Activated CD8-positive, alpha-beta T cell treated with anti-CD3 and anti-CD28 coated beads for 36 hours (primary cell): Measurements from ENCODE around the gene FOXO6. TPM values are rescaled to one million over a fixed set of nuclear protein-coding genes. Genes with fewer than 3 reads are reported as not detected.

Experiments
- ATAC-seq: fragments of 200-7000 bp; cut with Tn5 transposase; one replicate; pipeline ENCODE4 v1.10.0; 2021; ENCODE audit warnings: mild to moderate bottlenecking, moderate library complexity
- CTCF ChIA-PET: fragments of 350-600 bp; sonication (Branson Sonifier 250); formaldehyde crosslinking; loops from one replicate; lab custom pipeline; 2021; ENCODE audit warnings: antibody characterized with exemption; lab: Charles Lee
- POLR2A ChIA-PET: fragments of 350-600 bp; sonication (Branson Sonifier 250); formaldehyde crosslinking; loops from one replicate; lab custom pipeline; 2021; ENCODE audit warnings: antibody characterized with exemption; lab: Charles Lee
- DNase-seq: peaks from one replicate; pipeline ENCODE4 v3.0.0-alpha.2; 2020
- H3K27ac Mint-ChIP-seq: one replicate; pipeline ENCODE4 v1.8.0; 2021; ENCODE audit warnings: mild to moderate bottlenecking, mixed read lengths
- H3K27me3 Mint-ChIP-seq: one replicate; pipeline ENCODE4 v1.8.0; 2021; ENCODE audit warnings: mixed read lengths
- H3K36me3 Mint-ChIP-seq: one replicate; pipeline ENCODE4 v1.8.0; 2021; ENCODE audit warnings: low read depth, mixed read lengths
- H3K4me1 Mint-ChIP-seq: one replicate; pipeline ENCODE4 v1.8.0; 2021; ENCODE audit warnings: low read depth, mixed read lengths
- H3K4me3 Mint-ChIP-seq: one replicate; pipeline ENCODE4 v1.8.0; 2021; ENCODE audit warnings: mild to moderate bottlenecking, moderate library complexity, mixed read lengths
- H3K9me3 Mint-ChIP-seq: one replicate; pipeline ENCODE4 v1.8.0; 2021; ENCODE audit warnings: mixed read lengths
- intact Hi-C: fragments of 100-400 bp; cut with micrococcal nuclease; formaldehyde crosslinking; loops from one replicate; pipeline ENCODE4 v1.10.0; 2022
- total RNA-seq, 2 experiments: library from RNA; stranded (reverse); gene quantifications; one replicate each; pipeline ENCODE4 v1.2.3, GENCODE V29; 2021
- TF ChIP-seq, protein P1 (sequence below): fragments of 200-600 bp; IDR thresholded peaks from one replicate; pipeline ENCODE4 v1.8.0; 2022; ENCODE audit warnings: antibody characterized with exemption, mild to moderate bottlenecking

Gene FOXO6
- total RNA-seq, 2 experiments from 2014 or later, result 0.49 to 0.68 TPM

DNA sequence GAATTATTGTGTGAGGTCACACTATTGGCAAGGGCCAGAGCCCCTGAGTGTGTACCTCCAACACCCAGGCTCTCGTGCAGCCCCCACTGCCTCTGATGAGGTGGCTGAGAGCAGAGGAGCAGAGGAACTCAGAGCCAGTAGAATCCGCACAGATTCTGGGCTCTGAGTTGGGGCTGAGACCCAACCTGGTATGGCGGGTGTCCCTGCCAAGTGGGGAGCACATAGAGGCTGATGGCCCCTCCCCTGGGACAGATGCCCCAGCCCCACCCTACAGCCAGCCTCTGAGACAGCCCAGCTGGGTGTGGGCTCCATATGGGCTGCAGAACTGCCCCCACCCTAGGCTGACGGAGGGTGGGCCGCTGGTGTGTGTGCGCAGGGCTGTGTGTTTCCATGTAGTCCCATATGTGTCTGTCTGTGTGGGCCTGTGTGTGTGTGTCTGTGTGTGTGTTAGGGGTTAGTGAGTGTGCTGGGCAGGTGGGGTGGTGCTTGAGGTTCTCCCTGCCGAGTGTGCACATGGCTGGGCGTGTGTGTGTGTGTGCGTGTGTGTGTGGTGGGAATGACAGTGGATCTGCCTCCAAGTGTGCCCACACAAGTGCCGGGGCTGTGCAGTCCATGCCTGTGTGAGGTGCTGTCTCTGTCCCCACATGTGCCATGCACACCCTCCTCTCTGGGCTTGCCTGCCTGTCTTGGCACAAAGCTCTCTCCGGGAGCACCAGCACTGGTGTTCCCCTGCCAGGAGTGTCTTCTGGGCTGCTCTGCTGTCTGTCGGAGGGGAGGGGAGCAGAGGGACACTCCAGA lies 24.4 kb downstream of the FOXO6 start:
- ATAC-seq (no peak), DNase-seq (no peak)
- ChIA-PET POLR2A (no interaction called here), CTCF (interaction anchor here (0.9 kb wide), 1 partner anchor 9 kb away, joined by 3 read pairs; no protein-coding TSS in a partner anchor)
- TF ChIP-seq, protein P1, sequence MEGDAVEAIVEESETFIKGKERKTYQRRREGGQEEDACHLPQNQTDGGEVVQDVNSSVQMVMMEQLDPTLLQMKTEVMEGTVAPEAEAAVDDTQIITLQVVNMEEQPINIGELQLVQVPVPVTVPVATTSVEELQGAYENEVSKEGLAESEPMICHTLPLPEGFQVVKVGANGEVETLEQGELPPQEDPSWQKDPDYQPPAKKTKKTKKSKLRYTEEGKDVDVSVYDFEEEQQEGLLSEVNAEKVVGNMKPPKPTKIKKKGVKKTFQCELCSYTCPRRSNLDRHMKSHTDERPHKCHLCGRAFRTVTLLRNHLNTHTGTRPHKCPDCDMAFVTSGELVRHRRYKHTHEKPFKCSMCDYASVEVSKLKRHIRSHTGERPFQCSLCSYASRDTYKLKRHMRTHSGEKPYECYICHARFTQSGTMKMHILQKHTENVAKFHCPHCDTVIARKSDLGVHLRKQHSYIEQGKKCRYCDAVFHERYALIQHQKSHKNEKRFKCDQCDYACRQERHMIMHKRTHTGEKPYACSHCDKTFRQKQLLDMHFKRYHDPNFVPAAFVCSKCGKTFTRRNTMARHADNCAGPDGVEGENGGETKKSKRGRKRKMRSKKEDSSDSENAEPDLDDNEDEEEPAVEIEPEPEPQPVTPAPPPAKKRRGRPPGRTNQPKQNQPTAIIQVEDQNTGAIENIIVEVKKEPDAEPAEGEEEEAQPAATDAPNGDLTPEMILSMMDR, result no peak
- H3K4me3 Mint-ChIP-seq, result no peak overlapping the region
- H3K9me3 Mint-ChIP-seq, result no peaks in the 10 kb centered on the region
- H3K27ac Mint-ChIP-seq, result no peak overlapping the region
- peaks cover 12% of the 10 kb centered on the region for H3K4me1 Mint-ChIP-seq
- H3K27me3 Mint-ChIP-seq, result peaks cover 36% of the 10 kb centered on the region
- no peaks in the 10 kb centered on the region for H3K36me3 Mint-ChIP-seq
- intact Hi-C loops, result no loop called here

DNA sequence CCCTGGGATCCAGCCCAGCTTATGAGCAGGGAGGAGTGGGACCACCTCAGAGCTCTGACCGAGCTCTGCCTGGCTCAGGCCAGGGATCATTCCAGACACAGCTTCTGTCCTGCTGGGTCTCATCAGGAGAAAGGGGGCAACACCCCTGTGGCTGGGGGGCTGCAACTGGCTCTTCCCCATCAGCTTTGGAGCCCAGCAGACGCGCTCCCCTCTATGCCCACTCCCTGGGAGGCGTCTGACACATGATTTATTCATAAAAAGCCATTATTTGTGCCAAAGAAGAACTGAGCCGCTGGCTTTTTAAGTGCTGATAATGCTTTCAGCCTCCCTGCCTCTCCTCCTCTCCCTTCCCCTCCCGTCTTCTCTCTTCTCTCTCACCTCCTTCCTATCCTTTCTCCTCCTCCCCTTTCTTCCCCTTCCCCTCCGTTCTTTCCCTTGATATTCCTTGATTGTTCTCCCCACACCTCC lies 25.0 kb downstream of the FOXO6 start:
- TF ChIP-seq, protein P1, result no peak
- intact Hi-C loops, result no loop called here
- ATAC-seq (no peak), DNase-seq (no peak)
- Mint-ChIP-seq H3K36me3 (no peaks in the 10 kb centered on the region), H3K27ac (no peak overlapping the region), H3K4me1 (peaks cover 11% of the 10 kb centered on the region), H3K27me3 (peaks cover 33% of the 10 kb centered on the region), H3K9me3 (no peaks in the 10 kb centered on the region), H3K4me3 (no peak overlapping the region)
- ChIA-PET POLR2A (no interaction called here), CTCF (interaction anchor here (0.9 kb wide), 1 partner anchor 9 kb away, joined by 3 read pairs; no protein-coding TSS in a partner anchor)

DNA sequence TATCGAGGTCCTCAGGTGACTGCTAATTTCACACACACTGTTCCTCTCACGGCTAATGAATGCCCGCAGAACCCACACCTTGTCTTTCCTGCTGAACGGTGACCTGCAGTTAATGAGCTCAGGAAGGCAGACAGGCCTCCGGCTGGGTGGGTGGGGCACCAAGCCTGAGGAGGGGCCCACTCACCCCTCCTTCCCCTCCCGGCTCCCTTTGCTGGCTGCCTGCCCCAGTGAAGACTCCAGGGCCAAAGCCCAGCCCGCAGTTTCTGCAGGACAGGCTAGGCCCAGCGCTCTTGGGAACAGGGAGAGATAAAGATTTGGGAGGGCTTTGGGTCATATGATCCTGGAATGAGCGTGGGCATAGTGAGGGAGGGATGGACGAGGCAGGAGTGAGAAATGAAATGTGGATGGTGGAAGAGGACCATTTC lies 26.4 kb downstream of the FOXO6 start:
- intact Hi-C loops, result no loop called here
- Mint-ChIP-seq H3K4me3 (no peak overlapping the region), H3K9me3 (no peaks in the 10 kb centered on the region), H3K27ac (no peak overlapping the region), H3K4me1 (peaks cover 8% of the 10 kb centered on the region), H3K36me3 (no peaks in the 10 kb centered on the region), H3K27me3 (peaks cover 30% of the 10 kb centered on the region)
- DNase-seq (no peak), ATAC-seq (no peak)
- TF ChIP-seq, protein P1, result no peak
- CTCF ChIA-PET, result interaction anchor here (0.6 kb wide), 1 partner anchor 28 kb away, joined by 3 read pairs; no protein-coding TSS in a partner anchor
- POLR2A ChIA-PET, result no interaction called here

DNA sequence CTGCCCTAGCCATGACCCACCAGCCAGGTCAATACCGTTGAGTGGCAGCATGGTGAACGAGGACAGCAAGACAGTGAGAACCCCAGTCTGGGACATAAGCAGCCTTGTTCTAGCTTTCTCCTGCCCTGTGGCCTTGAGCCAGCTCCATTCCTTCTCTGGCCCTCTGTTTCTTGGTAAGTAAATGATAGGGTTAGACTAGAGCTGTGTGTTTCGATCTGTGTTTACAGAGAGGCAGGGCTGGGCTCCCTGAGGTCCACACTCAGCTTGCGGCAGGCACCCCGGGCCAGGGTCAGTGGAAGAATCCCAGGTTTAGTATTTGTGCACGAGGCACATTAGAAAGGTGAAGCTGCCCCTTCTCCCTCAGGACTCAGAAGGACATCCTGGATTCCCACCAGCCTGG lies 27.3 kb downstream of the FOXO6 start:
- Mint-ChIP-seq H3K9me3 (no peaks in the 10 kb centered on the region), H3K27ac (no peak overlapping the region), H3K4me1 (peaks cover 3% of the 10 kb centered on the region), H3K4me3 (no peak overlapping the region), H3K27me3 (peaks cover 23% of the 10 kb centered on the region), H3K36me3 (no peaks in the 10 kb centered on the region)
- DNase-seq (no peak), ATAC-seq (no peak)
- ChIA-PET POLR2A (no interaction called here), CTCF (no interaction called here)
- intact Hi-C loops, result no loop called here
- TF ChIP-seq, protein P1, result no peak

DNA sequence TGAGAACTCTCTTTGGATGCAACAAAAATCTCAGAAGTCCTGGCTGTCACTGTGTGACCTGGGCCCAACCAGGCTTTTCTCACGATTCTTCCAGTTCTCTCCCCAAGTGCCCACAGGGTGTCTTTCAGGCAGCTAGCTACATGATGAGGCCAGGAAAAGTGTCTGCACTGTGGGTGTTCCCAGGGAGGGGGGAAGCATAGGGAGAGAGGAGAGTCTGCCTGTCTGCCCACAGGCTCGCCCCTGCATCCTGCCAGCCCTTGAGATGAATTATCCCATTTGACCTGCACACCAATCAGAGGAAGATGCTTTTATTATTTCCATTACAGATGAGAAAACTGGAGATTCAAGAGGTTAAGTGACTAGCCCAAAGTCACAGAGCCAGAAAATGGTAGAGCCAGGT lies 27.8 kb downstream of the FOXO6 start:
- TF ChIP-seq, protein P1, result no peak
- H3K27me3 Mint-ChIP-seq, result peaks cover 19% of the 10 kb centered on the region
- H3K4me1 Mint-ChIP-seq, result no peaks in the 10 kb centered on the region
- H3K27ac Mint-ChIP-seq, result no peak overlapping the region
- ATAC-seq (no peak), DNase-seq (no peak)
- H3K4me3 Mint-ChIP-seq, result no peak overlapping the region
- H3K36me3 Mint-ChIP-seq, result no peaks in the 10 kb centered on the region
- ChIA-PET POLR2A (no interaction called here), CTCF (no interaction called here)
- no peaks in the 10 kb centered on the region for H3K9me3 Mint-ChIP-seq
- intact Hi-C loops, result no loop called here
